Mononuclear cell (primary cell): Measurements from ENCODE around the gene C9orf57. TPM values are rescaled to one million over a fixed set of nuclear protein-coding genes. Genes with fewer than 3 reads are reported as not detected.
"Not testable (repeated sequence)": the region's sequence is repeated elsewhere in the genome, so short reads cannot be mapped to it uniquely, and the experiment has no call there.

Source experiments
- H3K27me3 ChIP-seq: 2 replicates; pipeline ENCODE4 v1.6.0; 2011; ENCODE audit warnings: low read length, control low read depth; ENCODE audit not compliant: insufficient read depth
- H3K4me1 ChIP-seq: 2 replicates; pipeline ENCODE4 v1.5.1; 2011; ENCODE audit warnings: mild to moderate bottlenecking, low read length, control low read depth; ENCODE audit not compliant: insufficient read depth
- H3K4me3 ChIP-seq: 2 replicates; pipeline ENCODE4 v1.5.1; 2011; ENCODE audit warnings: mild to moderate bottlenecking, low read length, moderate library complexity
- H3K9me3 ChIP-seq: 2 replicates; pipeline ENCODE4 v1.5.1; 2011; ENCODE audit warnings: low read depth, mild to moderate bottlenecking, control low read depth, low read length
- total RNA-seq: library from RNA; depleted of rRNA; stranded (reverse); fragments of >200 nt; gene quantifications from one replicate; pipeline ENCODE4 v1.2.3, GENCODE V29; 2012

The C9orf57 gene
- total RNA-seq, 1 donor = not detected

GRCh38 chr9:72041369-72041768 lies 19.0 kb downstream of the C9orf57 start:
- Histone ChIP-seq H3K4me3 (no peak overlapping the region), H3K27me3 (no peaks in the 10 kb centered on the region), H3K9me3 (no peaks in the 10 kb centered on the region), H3K4me1 (peaks cover 8% of the 10 kb centered on the region)

GRCh38 chr9:72039532-72039931 lies 20.9 kb downstream of the C9orf57 start:
- Histone ChIP-seq H3K4me1 (peaks cover 8% of the 10 kb centered on the region), H3K27me3 (no peaks in the 10 kb centered on the region), H3K9me3 (no peaks in the 10 kb centered on the region), H3K4me3 (no peak overlapping the region)

- Histone ChIP-seq H3K4me1 (peaks cover 8% of the 10 kb centered on the region), H3K9me3 (no peaks in the 10 kb centered on the region), H3K27me3 (no peaks in the 10 kb centered on the region), H3K4me3 (no peak overlapping the region)
Observed at GRCh38 chr9:72038890-72039410, 21.5 kb downstream of the C9orf57 start.

DNA sequence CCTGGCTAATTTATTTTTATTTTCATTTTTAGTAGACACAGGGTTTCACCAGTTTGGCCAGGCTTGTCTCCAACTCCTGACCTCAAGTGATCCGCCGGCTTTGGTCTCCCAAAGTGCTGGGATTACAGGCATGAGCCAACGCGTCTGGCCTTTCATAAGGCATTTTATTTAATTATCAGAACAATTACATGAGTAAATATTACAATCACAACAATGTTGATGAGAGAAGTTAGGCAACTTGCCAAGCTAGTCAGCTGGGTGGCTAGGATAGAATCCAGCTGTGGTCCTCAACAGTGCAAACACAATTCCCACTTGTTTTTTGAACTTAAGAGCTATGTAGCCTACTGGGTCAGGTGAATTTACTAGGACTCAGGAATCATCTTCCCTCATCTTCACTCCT lies 22.0 kb downstream of the C9orf57 start:
- H3K27me3 ChIP-seq = no peaks in the 10 kb centered on the region
- peaks cover 7% of the 10 kb centered on the region for H3K4me1 ChIP-seq
- no peak overlapping the region for H3K4me3 ChIP-seq
- no peaks in the 10 kb centered on the region for H3K9me3 ChIP-seq

- H3K27me3 ChIP-seq = no peaks in the 10 kb centered on the region
- no peaks in the 10 kb centered on the region for H3K4me1 ChIP-seq
- H3K9me3 ChIP-seq = no peaks in the 10 kb centered on the region
- H3K4me3 ChIP-seq = no peak overlapping the region
Observed at GRCh38 chr9:72037571-72037970, 22.8 kb downstream of the C9orf57 start.

- H3K27me3 ChIP-seq = no peaks in the 10 kb centered on the region
- H3K4me3 ChIP-seq = no peak overlapping the region
- H3K9me3 ChIP-seq = no peaks in the 10 kb centered on the region
- no peaks in the 10 kb centered on the region for H3K4me1 ChIP-seq
Observed at GRCh38 chr9:72030767-72031166, 29.6 kb downstream of the C9orf57 start.

DNA sequence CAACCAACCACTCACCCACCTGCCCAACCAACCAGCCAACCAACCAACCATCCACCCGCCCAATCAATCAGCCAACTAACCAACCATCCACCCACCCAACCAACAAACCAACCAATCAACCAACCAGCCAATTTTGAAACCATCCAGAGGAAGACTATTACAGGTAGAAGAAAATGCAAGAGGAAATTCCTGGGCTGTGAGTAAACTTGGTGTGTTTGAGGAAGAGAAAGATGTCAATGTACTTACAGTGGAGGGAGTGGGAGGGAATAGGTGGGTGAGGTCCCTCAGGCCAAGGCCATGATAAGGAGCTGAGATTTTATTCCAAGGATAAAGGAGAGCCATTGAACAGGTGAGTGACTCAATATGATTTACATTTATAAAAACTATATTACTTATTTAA lies 30.4 kb downstream of the C9orf57 start:
- no peaks in the 10 kb centered on the region for H3K27me3 ChIP-seq
- H3K4me1 ChIP-seq = no peaks in the 10 kb centered on the region
- no peak overlapping the region for H3K4me3 ChIP-seq
- no peaks in the 10 kb centered on the region for H3K9me3 ChIP-seq

GRCh38 chr9:72025906-72026305 lies 34.5 kb downstream of the C9orf57 start:
- H3K9me3 ChIP-seq = no peaks in the 10 kb centered on the region

GRCh38 chr9:72023596-72023995 lies 36.8 kb downstream of the C9orf57 start:
- Histone ChIP-seq H3K9me3 (no peaks in the 10 kb centered on the region), H3K4me1 (no peaks in the 10 kb centered on the region), H3K4me3 (no peak overlapping the region), H3K27me3 (no peaks in the 10 kb centered on the region)

More at GRCh38 chr9:72025906-72026305, 34.5 kb downstream of the C9orf57 start:
- Histone ChIP-seq H3K4me1 (no peaks in the 10 kb centered on the region), H3K27me3 (no peaks in the 10 kb centered on the region), H3K4me3 (no peak overlapping the region)

GRCh38 chr9:72022841-72023240 lies 37.6 kb downstream of the C9orf57 start:
- no peak overlapping the region for H3K4me3 ChIP-seq
- no peaks in the 10 kb centered on the region for H3K27me3 ChIP-seq
- no peaks in the 10 kb centered on the region for H3K9me3 ChIP-seq
- no peaks in the 10 kb centered on the region for H3K4me1 ChIP-seq

DNA sequence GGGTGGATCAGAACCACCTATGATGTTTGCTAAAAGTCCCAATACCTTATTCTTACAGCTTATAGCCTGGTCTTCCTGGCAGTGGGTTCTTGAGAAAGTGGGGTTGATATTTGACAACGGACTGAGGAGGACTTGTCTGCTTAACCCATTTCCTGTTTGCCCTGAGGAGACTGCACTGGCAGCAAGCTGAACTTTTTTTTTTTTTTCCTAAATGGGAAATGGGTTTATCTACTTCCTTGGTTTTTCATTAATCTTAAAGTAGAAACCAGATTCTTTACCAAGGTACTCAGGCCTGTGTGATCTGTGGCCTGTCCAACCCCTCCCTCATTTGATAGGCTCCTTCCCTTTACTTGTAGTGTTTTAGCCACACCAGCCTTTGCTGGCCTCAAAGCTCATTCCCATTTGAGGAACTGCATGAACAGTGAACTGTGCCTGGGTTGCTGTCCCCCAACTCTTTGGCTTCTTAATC lies 47.1 kb downstream of the C9orf57 start:
- Histone ChIP-seq H3K4me3 (no peak overlapping the region), H3K27me3 (no peaks in the 10 kb centered on the region), H3K4me1 (peaks cover 7% of the 10 kb centered on the region), H3K9me3 (no peaks in the 10 kb centered on the region)

DNA sequence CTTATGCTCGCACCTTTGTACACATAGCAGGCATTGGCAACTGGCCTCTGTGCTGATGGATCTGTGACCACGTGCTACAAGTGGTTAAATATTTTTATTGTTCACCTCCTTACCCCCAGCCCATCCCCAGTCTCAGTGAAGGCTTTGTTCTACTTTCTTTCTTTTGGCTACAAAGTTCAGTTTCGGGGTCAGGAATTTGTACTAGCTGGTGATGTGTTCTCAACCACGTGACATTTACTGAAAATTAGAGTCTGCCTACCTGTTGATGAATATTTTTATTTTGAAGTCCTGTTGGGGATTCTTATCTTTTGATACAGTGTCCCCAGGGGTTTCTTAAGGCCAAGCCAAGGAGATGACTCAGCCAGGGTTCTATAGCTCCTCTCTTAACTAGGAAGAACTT lies 47.8 kb downstream of the C9orf57 start:
- Histone ChIP-seq H3K27me3 (no peaks in the 10 kb centered on the region), H3K4me1 (peaks cover 7% of the 10 kb centered on the region), H3K4me3 (no peak overlapping the region), H3K9me3 (no peaks in the 10 kb centered on the region)

GRCh38 chr9:72007726-72008125 lies 52.7 kb downstream of the C9orf57 start:
- H3K27me3 ChIP-seq, H3K4me3 ChIP-seq: not testable (repeated sequence)

DNA sequence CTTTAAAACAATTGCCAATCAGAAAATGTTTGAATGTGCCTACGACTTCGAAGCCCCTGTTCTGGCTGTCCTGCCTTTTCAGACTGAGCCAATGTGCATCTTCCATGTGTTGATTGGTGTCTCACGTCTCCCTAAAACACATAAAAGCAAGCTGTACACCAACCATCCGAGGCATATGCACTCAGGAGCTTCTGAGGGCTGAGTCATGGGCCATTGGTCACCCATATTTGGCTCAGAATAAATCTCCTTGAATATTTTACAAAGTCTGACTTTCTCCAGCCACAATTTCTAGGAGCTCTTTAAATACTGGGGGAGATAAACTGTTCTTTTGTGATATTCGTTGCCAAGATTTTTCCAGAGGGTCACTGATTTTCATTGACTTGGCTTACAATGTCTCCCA lies 53.9 kb downstream of the C9orf57 start:
- Histone ChIP-seq H3K4me3 (no peak overlapping the region), H3K9me3 (no peaks in the 10 kb centered on the region), H3K4me1 (no peaks in the 10 kb centered on the region), H3K27me3 (no peaks in the 10 kb centered on the region)

More at GRCh38 chr9:72007726-72008125, 52.7 kb downstream of the C9orf57 start:
- not testable (repeated sequence) for H3K4me1 ChIP-seq, H3K9me3 ChIP-seq

DNA sequence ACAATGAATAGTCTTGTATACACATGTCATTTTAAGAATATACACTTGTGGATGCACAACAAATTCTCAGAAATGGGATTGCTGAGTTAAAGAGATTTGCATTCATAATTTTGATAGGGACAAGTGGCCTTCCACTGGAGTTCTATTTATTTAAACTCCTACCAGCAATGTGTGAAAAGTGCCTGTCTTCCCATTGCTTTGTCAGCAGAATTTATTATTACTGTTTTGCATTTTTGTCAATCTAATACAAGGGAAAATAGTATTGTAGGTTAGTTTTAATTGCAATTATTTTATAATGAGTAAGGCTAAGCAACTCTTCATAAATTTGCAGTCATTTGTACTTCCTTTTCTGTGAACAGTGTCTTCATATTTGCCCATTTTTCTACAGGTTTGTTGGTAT lies 55.0 kb downstream of the C9orf57 start:
- Histone ChIP-seq H3K9me3 (no peaks in the 10 kb centered on the region), H3K27me3 (no peaks in the 10 kb centered on the region), H3K4me1 (no peaks in the 10 kb centered on the region), H3K4me3 (no peak overlapping the region)
